NCI-H2196 (cell line): ENCODE measurements around the gene TEN1.
"Not testable (repeated sequence)": the region's sequence is repeated elsewhere in the genome, so short reads cannot be mapped to it uniquely, and the experiment has no call there.

Experiments
- DNase-seq: peaks from one replicate; lab custom pipeline; 2025; ENCODE audit not compliant: unreplicated experiment; lab: John Stamatoyannopoulos, UW

Gene TEN1

GRCh38 chr17:76024353-76024752, 45.3 kb downstream of the TEN1 start:
- no peak for DNase-seq

GRCh38 chr17:76025294-76025693, 46.3 kb downstream of the TEN1 start:
- DNase-seq, result no peak

- no peak for DNase-seq
These were observed 47.7 kb downstream of the TEN1 start for GRCh38 chr17:76026714-76027158.

GRCh38 chr17:76027159-76027839, 48.3 kb downstream of the TEN1 start, which contains the start of gene EVPL:
TSS of gene EVPL (minus strand) at chr17:76027306. CDS start at chr17:76027198, 108 bp downstream.
- no peak for DNase-seq

- DNase-seq, result no peak
These were observed 53.2 kb downstream of the TEN1 start for GRCh38 chr17:76032073-76032779.

- DNase-seq, result no peak
These were observed 53.7 kb downstream of the TEN1 start for GRCh38 chr17:76032780-76033108.

- DNase-seq, result no peak
These were observed 54.1 kb downstream of the TEN1 start for GRCh38 chr17:76033139-76033538.

- no peak for DNase-seq
These were observed 55.6 kb downstream of the TEN1 start for GRCh38 chr17:76034428-76035350.

GRCh38 chr17:76036497-76037261, 57.6 kb downstream of the TEN1 start:
- peak; percentile 56 for DNase-seq

- DNase-seq, result no peak
These were observed 59.0 kb downstream of the TEN1 start for GRCh38 chr17:76038050-76038449.

- no peak for DNase-seq
These were observed 60.1 kb downstream of the TEN1 start for GRCh38 chr17:76039121-76039520.

GRCh38 chr17:76040376-76040775, 61.3 kb downstream of the TEN1 start:
- no peak for DNase-seq

GRCh38 chr17:76042868-76043267, 63.8 kb downstream of the TEN1 start:
- not testable (repeated sequence) for DNase-seq

GRCh38 chr17:76044475-76045007, 65.5 kb downstream of the TEN1 start:
- DNase-seq, result not testable (repeated sequence)

GRCh38 chr17:76046064-76046463, 67.0 kb downstream of the TEN1 start:
- no peak for DNase-seq

- DNase-seq, result no peak
These were observed 69.1 kb downstream of the TEN1 start for GRCh38 chr17:76048025-76048605.

- no peak for DNase-seq
These were observed 69.7 kb downstream of the TEN1 start for GRCh38 chr17:76048711-76049110.

GRCh38 chr17:76049239-76049638, 70.2 kb downstream of the TEN1 start:
- no peak for DNase-seq

- no peak for DNase-seq
These were observed 70.9 kb downstream of the TEN1 start for GRCh38 chr17:76049836-76050537.
